ENCODE results near the gene PTER.

GRCh38 chr10:16442914-16443313, 6.1 kb downstream of the PTER start:
- TF ChIP-seq CTCF (IDR thresholded peaks at IDR 0.05) (no peak), HES2 (IDR thresholded peaks at IDR 0.05) (no peak), POLR2A (IDR thresholded peaks at IDR 0.05; ENCODE audit: low read length) (no peak), FOSL2 (IDR thresholded peaks at IDR 0.05) (no peak), FOSL2 (CRISPR knock-in tag; IDR thresholded peaks at IDR 0.05) (no peak), CBX8 (IDR thresholded peaks at IDR 0.05) (no peak), RARB (CRISPR knock-in tag; IDR thresholded peaks at IDR 0.05) (no peak), JUNB (IDR thresholded peaks at IDR 0.05) (no peak), TP53 (CRISPR knock-in tag; IDR thresholded peaks at IDR 0.05) (no peak), RFX5 (IDR thresholded peaks at IDR 0.05) (no peak), CHD2 (IDR thresholded peaks at IDR 0.05; ENCODE audit: low read length, partially characterized antibody) (no peak), CHD4 (IDR thresholded peaks at IDR 0.05; ENCODE audit: borderline replicate concordance) (no peak), FOXS1 (CRISPR knock-in tag; IDR thresholded peaks at IDR 0.05) (no peak), MAX (IDR thresholded peaks at IDR 0.05) (no peak), E2F6 (IDR thresholded peaks at IDR 0.05; ENCODE audit: borderline replicate concordance, low read depth) (no peak)

Measured in A549 (cell line).